ENCODE data around the gene ODF2. TPM values are rescaled to one million over a fixed set of nuclear protein-coding genes. Genes with fewer than 3 reads are reported as not detected.
A peak's percentile ranks its signal among the peaks of the same experiment; 100 is the strongest.
"Not testable (repeated sequence)": the region's sequence is repeated elsewhere in the genome, so short reads cannot be mapped to it uniquely, and the experiment has no call there.

ODF2 gene
- total RNA-seq, 1 donor from 2014 or later: 40.5 TPM

- no peak for DNase-seq (ENCODE audit: extremely low spot score, unreplicated experiment)
- H3K27ac Mint-ChIP-seq (ENCODE audit: unreplicated experiment): no peak overlapping the region
- peaks cover 18% of the 10 kb centered on the region for H3K4me1 Mint-ChIP-seq (ENCODE audit: unreplicated experiment)
- peaks cover 22% of the 10 kb centered on the region for H3K36me3 Mint-ChIP-seq (ENCODE audit: unreplicated experiment)
- TF ChIP-seq CTCF (IDR thresholded peaks at IDR 0.05): no peak
- H3K4me3 Mint-ChIP-seq (ENCODE audit: unreplicated experiment): no peak overlapping the region
- no peaks in the 10 kb centered on the region for H3K27me3 Mint-ChIP-seq (ENCODE audit: unreplicated experiment)
- H3K9me3 Mint-ChIP-seq (ENCODE audit: unreplicated experiment): no peaks in the 10 kb centered on the region
These were observed 42.2 kb downstream of the ODF2 start for GRCh38 chr9:128497824-128498610.

GRCh38 chr9:128498911-128499310 lies 43.1 kb downstream of the ODF2 start:
- peaks cover 21% of the 10 kb centered on the region for H3K4me1 Mint-ChIP-seq (ENCODE audit: unreplicated experiment)
- no peaks in the 10 kb centered on the region for H3K9me3 Mint-ChIP-seq (ENCODE audit: unreplicated experiment)
- no peak overlapping the region for H3K4me3 Mint-ChIP-seq (ENCODE audit: unreplicated experiment)
- H3K27me3 Mint-ChIP-seq (ENCODE audit: unreplicated experiment): no peaks in the 10 kb centered on the region
- H3K27ac Mint-ChIP-seq (ENCODE audit: unreplicated experiment): no peak overlapping the region
- DNase-seq (ENCODE audit: extremely low spot score, unreplicated experiment): no peak
- TF ChIP-seq CTCF (IDR thresholded peaks at IDR 0.05): no peak
- peaks cover 22% of the 10 kb centered on the region for H3K36me3 Mint-ChIP-seq (ENCODE audit: unreplicated experiment)

- Mint-ChIP-seq H3K4me1 (ENCODE audit: unreplicated experiment) (peaks cover 14% of the 10 kb centered on the region), H3K9me3 (ENCODE audit: unreplicated experiment) (no peaks in the 10 kb centered on the region), H3K27me3 (ENCODE audit: unreplicated experiment) (no peaks in the 10 kb centered on the region), H3K27ac (ENCODE audit: unreplicated experiment) (peak overlapping the region; percentile 64), H3K36me3 (ENCODE audit: unreplicated experiment) (peaks cover 19% of the 10 kb centered on the region), H3K4me3 (ENCODE audit: unreplicated experiment) (no peak overlapping the region)
- no peak for DNase-seq (ENCODE audit: extremely low spot score, unreplicated experiment)
- TF ChIP-seq CTCF (IDR thresholded peaks at IDR 0.05): no peak
These were observed 44.1 kb downstream of the ODF2 start for GRCh38 chr9:128499920-128500319.

GRCh38 chr9:128503415-128503825 lies 47.6 kb downstream of the ODF2 start:
- Mint-ChIP-seq H3K36me3 (ENCODE audit: unreplicated experiment) (peaks cover 11% of the 10 kb centered on the region), H3K4me1 (ENCODE audit: unreplicated experiment) (peaks cover 22% of the 10 kb centered on the region)
- not testable (repeated sequence) for H3K27me3 Mint-ChIP-seq (ENCODE audit: unreplicated experiment); DNase-seq (ENCODE audit: extremely low spot score, unreplicated experiment); H3K9me3 Mint-ChIP-seq (ENCODE audit: unreplicated experiment); H3K4me3 Mint-ChIP-seq (ENCODE audit: unreplicated experiment); H3K27ac Mint-ChIP-seq (ENCODE audit: unreplicated experiment)

- no peak for TF ChIP-seq CTCF (IDR thresholded peaks at IDR 0.05)
- Mint-ChIP-seq H3K4me3 (ENCODE audit: unreplicated experiment) (peak overlapping the region; percentile 99), H3K27me3 (ENCODE audit: unreplicated experiment) (no peaks in the 10 kb centered on the region), H3K4me1 (ENCODE audit: unreplicated experiment) (peaks cover 22% of the 10 kb centered on the region), H3K27ac (ENCODE audit: unreplicated experiment) (peak overlapping the region; percentile 54), H3K36me3 (ENCODE audit: unreplicated experiment) (peaks cover 12% of the 10 kb centered on the region), H3K9me3 (ENCODE audit: unreplicated experiment) (no peaks in the 10 kb centered on the region)
- DNase-seq (ENCODE audit: extremely low spot score, unreplicated experiment): no peak
These were observed 48.1 kb downstream of the ODF2 start for GRCh38 chr9:128503870-128504269.
